ENCODE measurements around the gene INCENP.

The INCENP gene

GRCh38 chr11:62087694-62088093 lies 36.1 kb upstream of the INCENP start:
- CTCF ChIA-PET = interaction anchor here (0.9 to 19.5 kb wide), 8 partner anchors 11 to 291 kb away, joined by 3 to 424 read pairs (median 6); partner anchors contain the start of genes FEN1, FTH1 and TMEM258
- POLR2A ChIA-PET = no interaction called here
- DNase-seq (ENCODE audit: extremely low spot score) = no peak
- TF ChIP-seq CTCF (IDR thresholded peaks at IDR 0.05; ENCODE audit: control extremely low read depth, extremely low read depth, low read depth, missing control alignments) = no peak

- ChIA-PET CTCF (interaction anchor here (0.9 to 19.5 kb wide), 6 partner anchors 15 to 291 kb away, joined by 3 to 424 read pairs (median 18); partner anchors contain the start of genes FEN1 and TMEM258), POLR2A (no interaction called here)
- no peak for TF ChIP-seq CTCF (IDR thresholded peaks at IDR 0.05; ENCODE audit: control extremely low read depth, extremely low read depth, low read depth, missing control alignments)
- no peak for DNase-seq (ENCODE audit: extremely low spot score)
Measured at GRCh38 chr11:62088331-62088933, 35.4 kb upstream of the INCENP start.

DNA sequence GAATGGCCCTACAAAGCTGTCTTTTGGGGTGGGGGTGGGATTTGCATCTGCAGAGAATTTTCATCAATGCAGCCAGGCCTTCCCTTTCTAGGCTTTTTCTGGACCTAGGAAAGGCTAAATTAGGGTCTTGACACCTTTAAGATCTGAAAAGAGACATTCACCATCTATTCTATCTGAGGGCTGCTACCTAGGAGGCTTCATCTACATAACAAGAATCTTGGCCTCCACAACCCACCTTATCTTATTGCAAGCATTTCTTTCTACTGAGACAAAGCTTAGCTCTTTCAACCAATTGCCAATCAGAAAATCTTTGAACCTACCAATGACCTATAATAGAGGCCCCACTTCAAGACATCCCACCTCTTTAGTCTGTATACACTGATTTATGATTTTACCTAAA lies 20.7 kb upstream of the INCENP start:
- DNase-seq (ENCODE audit: extremely low spot score) = no peak
- POLR2A ChIA-PET = no interaction called here
- CTCF ChIA-PET = interaction anchor here (1.0 to 2.1 kb wide), 7 partner anchors 16 to 306 kb away, joined by 3 to 10 read pairs (median 6); no protein-coding TSS in a partner anchor
- no peak for TF ChIP-seq CTCF (IDR thresholded peaks at IDR 0.05; ENCODE audit: control extremely low read depth, extremely low read depth, low read depth, missing control alignments)

DNA sequence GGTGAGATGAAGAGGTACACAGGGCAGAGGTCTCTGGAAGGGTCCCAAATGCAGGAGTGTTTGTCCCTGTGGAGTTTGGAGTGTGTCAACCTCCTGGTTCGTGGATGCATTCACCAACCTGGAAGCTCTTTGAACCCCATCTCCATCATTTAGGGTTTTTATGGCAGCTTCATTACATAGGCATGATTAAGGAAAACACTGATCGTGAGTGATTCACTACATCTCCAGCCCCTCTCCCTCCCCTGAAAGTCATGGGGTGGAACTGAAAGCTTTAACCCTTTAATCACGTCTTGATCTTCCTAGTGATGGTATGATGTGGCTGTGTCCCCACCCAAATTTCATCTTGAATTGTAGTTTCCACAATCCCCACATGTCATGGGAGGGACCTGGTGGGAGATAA lies 19.8 kb upstream of the INCENP start:
- TF ChIP-seq CTCF (IDR thresholded peaks at IDR 0.05; ENCODE audit: control extremely low read depth, extremely low read depth, low read depth, missing control alignments) = no peak
- ChIA-PET POLR2A (no interaction called here), CTCF (interaction anchor here (0.8 to 2.1 kb wide), 7 partner anchors 8 to 307 kb away, joined by 3 to 10 read pairs (median 6); no protein-coding TSS in a partner anchor)
- no peak for DNase-seq (ENCODE audit: extremely low spot score)

GRCh38 chr11:62104816-62105653 lies 18.8 kb upstream of the INCENP start:
- CTCF ChIA-PET = interaction anchor here (0.8 to 7.6 kb wide), 3 partner anchors 7 to 234 kb away, joined by 3 to 204 read pairs (median 67); no protein-coding TSS in a partner anchor
- POLR2A ChIA-PET = no interaction called here
- DNase-seq (ENCODE audit: extremely low spot score) = no peak
- TF ChIP-seq CTCF (IDR thresholded peaks at IDR 0.05; ENCODE audit: control extremely low read depth, extremely low read depth, low read depth, missing control alignments) = no peak

DNA sequence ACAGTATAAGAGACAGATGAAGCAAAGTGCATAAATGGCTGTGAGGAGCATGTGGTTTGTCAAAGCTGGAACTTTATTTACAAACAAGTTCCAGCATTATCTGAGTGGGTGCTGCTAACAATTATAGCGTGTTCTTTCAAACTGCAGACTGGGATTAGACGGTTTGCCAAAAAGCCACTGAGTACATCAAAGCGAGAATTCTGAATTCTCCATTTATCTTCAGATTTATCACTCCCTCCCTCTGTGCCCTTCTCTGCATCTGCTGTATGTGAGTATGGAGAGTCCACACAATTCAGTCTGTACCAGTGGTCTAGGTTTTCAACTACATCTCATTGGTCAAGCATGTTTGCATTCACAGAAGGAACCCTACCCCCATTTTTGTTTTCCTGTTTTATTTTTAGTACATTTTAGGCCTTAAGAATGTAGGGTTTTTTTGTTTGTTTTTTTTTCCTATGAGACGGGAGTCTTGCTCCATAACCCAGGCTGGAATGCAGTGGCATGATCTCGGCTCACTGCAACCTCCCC lies 18.1 kb upstream of the INCENP start:
- no peak for TF ChIP-seq CTCF (IDR thresholded peaks at IDR 0.05; ENCODE audit: control extremely low read depth, extremely low read depth, low read depth, missing control alignments)
- ChIA-PET CTCF (interaction anchor here (0.7 to 7.6 kb wide), 5 partner anchors 23 to 358 kb away, joined by 3 to 204 read pairs (median 55); no protein-coding TSS in a partner anchor), POLR2A (no interaction called here)
- no peak for DNase-seq (ENCODE audit: extremely low spot score)

Measured in GM10248 (cell line).